CMK (cell line): ENCODE measurements around the gene CNGA3.
A peak's percentile ranks its signal among the peaks of the same experiment; 100 is the strongest.

ENCODE experiments used
- DNase-seq: peaks from one replicate; pipeline ENCODE4 v3.0.0-alpha.2; 2010; ENCODE audit warnings: low read depth

Gene CNGA3

DNA sequence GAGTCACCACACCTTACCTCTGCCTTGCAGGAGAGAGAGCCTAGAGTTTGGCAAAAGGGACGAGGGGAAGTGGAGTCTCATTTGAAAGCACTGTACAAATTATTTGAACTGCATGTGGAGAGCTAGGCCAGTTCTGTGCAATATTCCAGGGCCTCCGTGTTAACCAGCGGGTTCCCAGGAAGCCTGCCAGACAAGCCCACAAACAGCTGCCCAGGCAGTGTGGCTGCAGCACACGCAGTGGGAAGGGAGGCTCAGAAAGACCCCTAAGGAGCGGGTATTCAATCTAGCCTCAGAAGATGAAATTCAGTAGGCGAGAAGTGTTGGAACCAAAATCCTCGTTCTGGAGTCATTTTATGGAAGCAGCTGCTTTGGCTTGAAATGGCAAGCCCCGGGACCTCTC is 30.7 kb downstream of the CNGA3 start:
- DNase-seq: no peak

- DNase-seq: no peak
Observed at GRCh38 chr2:98377544-98377943, 31.3 kb downstream of the CNGA3 start.

- DNase-seq: no peak
Observed at GRCh38 chr2:98378196-98378595, 31.9 kb downstream of the CNGA3 start.

GRCh38 chr2:98378901-98379300 is 32.6 kb downstream of the CNGA3 start:
- DNase-seq: peak; percentile 54

GRCh38 chr2:98379311-98380202 is 33.3 kb downstream of the CNGA3 start:
- DNase-seq: no peak

DNA sequence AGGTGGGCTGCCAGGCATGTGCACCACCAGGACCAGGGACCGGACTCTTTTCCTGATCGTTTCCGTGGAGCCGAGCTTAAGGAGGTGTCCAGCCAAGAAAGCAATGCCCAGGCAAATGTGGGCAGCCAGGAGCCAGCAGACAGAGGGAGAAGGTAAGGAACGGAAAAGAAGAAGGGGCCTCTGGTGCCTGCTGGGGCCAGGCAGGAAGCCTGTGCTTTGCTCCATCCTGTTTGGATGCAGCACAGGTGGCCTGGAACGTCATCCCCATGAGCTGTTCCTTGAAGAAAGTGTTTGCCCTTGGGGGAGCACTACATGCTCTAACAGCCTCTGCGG is 33.9 kb downstream of the CNGA3 start:
- DNase-seq: no peak

- DNase-seq: no peak
Observed at GRCh38 chr2:98381494-98381893, 35.2 kb downstream of the CNGA3 start.

DNA sequence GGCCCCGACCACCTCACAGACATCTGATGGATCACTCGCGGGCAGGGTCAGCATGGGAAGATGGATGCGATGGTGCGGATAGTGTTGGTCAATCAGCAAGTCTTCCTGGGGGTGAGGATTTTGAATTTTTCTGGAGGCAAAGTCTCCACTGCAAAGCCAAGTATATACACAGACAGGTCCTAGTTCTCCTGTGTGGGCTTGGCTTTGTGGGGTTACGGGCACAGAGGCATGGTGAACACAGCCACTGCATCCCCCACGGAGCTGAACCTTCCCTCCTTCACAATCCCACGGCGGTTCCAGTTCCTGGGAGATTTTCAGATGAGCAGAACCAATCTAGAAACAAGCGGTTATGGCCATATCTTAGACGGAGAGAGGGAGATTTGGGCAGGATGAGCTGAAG is 35.8 kb downstream of the CNGA3 start:
- no peak for DNase-seq

DNA sequence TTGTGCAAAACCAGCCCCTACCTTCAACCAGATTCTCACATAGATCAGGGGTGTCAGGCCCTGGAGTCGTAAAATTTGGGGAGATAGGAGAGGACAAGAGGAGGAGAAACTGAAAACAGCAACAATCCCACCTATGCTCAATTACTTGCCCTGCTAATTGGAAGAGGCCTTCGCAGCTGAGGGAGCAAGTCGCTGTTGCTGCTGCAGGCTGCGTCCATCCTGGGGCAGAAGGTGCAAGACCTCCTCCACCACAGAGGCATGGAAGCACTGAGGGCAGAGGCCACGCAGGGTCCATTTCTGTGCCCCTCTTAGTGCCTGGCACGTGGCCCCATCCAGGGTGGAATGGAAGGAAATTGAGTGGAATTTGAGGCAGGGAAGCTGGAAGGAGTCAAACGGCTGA is 36.5 kb downstream of the CNGA3 start:
- DNase-seq: no peak

DNA sequence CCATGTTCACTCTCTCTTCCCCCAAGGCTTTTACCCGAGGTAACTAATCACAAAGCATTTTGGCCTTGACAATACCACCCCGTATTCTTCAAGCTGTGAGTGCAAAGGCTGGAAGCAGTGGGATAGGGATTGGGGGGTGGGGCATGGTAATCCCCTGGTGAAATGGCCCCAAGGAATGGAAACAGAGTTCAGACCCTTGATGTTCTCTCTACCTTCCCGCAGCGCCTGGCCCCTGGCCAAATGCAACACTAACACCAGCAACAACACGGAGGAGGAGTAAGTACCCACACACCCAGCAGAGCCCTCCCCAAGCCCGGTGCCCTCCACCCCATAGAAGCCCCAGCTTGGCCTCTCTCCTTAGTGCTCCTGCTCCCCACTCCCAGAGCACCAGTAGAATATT is 36.9 kb downstream of the CNGA3 start:
- DNase-seq: no peak

DNA sequence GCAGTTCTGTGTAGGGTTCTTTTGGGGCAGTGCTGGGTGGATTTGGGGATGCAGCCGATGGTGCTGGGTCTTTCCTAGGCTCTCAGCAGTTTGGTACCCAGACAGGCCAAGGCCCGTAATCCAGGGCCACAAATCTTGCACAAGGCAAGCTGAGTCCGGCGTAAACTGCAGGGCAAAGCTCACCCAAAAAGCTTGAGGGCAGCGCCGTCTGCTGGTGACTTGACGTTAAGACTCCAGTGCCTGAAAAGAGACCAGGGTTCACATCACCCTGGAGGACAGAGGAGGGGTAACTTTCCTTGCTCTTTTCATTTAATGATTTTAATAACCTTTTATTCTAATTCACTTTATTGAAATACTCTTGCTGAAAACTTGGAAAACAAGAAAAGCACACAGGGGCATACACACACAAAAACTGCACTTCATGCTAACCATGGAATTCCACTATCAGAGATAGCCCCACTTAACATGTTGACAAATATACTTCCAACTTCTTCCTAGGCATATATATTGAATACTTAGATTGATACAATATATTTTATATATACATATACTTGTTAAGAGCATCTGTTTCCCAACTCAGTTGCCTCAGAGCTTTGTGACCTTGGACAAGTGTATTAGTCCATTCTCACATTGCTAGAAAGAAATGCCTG is 38.9 kb downstream of the CNGA3 start:
- peak; percentile 38 for DNase-seq

GRCh38 chr2:98387478-98387877 is 41.2 kb downstream of the CNGA3 start:
- no peak for DNase-seq

GRCh38 chr2:98388081-98388480 is 41.8 kb downstream of the CNGA3 start:
- no peak for DNase-seq

DNA sequence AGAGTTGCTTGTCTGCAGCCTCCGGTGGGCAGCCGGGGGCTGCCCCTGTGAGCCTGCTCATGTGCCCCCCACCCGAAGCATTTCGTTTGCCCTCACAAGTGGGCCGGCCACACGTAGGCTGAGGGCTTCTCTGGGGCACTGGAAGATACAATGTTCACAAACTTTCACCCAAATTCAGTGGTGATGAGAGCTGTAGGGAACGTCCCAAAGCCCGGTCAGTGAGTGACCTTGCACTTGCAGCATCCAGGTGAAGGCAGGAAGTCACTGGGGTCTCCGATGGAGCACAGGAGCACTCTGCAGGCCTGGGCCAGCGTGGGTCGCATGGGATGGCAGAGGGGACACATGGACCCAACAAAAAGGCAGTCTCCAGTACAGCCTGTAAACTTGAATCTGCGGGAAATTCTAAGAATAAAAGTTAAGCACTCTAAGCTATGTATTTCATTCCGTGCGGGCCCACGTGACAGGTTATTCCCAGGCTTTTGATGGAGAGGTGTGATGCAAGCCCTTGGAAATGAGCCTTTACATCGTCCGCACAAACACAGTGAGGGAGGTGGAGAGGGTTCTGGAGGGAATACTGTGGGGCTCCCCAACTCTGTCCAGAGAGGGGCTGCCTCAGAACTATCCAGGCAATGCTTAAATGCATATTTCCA is 42.5 kb downstream of the CNGA3 start:
- no peak for DNase-seq

DNA sequence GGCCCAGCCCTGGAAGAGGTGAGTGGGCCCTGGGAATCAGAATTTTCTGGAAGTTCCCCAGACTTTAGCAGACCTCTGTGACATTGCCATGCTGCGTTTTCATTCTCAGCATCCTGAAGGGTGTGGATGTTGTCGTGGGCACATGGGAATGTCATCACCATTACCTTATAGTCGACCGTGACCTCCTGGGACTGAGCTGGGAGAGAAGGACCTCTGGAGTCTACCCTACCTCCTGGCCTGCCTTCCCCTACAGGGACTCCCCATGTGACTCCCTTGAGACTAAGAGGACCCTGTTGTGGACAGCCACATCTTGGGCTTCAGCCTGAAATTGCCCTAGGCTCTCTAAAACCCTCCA is 43.0 kb downstream of the CNGA3 start:
- no peak for DNase-seq

DNA sequence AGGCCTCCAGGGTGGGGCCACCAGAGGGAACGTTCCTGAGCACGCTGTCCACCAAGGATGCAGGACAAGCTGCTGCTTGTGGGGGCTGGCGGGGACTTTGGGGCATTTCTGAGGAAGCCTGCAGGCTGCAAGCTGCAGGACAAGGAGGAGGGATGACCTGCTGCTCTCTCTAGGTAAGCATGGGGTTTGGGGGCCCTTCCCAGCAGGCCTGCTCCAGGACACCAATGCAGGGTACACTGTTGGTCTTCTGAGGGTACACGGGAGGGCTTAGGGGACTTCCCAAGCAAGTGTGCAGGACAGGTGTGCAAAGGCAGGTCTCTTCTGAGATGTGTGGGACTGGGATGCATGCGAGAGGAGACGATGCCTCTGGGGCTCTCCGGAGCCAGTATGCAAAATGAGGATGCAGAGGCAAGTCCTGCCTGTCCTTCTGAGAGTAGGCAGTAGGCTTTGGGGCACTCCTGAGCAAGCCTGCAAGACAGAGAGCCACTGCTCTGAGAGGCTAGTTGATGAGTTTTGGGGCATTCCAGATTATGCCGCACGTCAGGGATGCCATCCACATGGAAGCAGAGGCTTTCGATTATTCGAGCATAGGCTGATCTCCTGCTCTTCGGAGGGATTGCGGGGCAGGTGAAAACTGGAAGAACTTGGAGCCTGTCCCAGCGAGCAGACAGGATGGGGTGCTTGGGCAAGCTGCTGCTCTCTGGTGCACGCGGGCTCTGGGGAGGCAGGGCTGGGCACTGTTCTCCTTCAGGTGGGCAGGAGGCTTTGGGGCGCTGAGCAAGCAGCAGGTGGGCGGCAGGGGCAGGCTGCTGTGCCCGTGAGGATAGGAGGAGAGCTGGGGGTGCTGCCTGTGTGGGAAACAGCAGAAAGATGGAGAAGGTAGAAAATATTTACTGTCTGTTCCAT is 44.6 kb downstream of the CNGA3 start:
- no peak for DNase-seq

DNA sequence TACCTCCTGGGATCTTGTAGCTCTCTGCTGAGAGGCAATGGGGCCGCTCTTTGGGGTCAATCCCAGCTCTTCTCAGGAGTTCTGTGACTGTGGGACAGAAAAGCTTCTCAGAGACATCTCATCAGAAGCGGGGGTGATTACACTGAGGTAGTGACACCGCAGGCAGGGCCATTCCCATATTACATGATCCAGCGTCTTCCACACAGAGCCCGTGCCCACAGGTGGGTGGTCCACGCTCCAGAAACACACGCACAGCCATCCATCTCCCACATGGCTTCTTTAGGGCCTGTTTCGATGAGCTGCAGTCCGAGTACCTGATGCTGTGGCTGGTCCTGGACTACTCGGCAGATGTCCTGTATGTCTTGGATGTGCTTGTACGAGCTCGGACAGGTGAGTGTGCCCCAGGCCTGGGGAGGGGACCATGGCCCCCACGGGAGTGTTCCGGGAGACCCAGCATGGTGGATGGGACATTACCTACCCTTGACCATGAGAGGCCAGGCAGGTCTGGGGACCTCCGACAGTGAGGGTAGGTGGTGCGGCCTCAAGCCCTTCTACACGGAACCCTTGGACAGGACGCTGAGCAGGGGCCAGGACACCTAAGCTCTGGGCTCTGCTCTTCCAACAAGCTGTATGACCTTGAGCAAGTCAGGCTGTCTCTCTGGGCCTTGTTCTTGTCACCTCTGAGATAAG is 45.5 kb downstream of the CNGA3 start:
- no peak for DNase-seq

- DNase-seq: no peak
Observed at GRCh38 chr2:98393354-98393753, 47.1 kb downstream of the CNGA3 start.

GRCh38 chr2:98394595-98395153 is 48.4 kb downstream of the CNGA3 start:
- no peak for DNase-seq

DNA sequence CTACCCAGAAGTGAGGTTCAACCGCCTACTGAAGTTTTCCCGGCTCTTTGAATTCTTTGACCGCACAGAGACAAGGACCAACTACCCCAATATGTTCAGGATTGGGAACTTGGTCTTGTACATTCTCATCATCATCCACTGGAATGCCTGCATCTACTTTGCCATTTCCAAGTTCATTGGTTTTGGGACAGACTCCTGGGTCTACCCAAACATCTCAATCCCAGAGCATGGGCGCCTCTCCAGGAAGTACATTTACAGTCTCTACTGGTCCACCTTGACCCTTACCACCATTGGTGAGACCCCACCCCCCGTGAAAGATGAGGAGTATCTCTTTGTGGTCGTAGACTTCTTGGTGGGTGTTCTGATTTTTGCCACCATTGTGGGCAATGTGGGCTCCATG is 49.7 kb downstream of the CNGA3 start:
- DNase-seq: no peak

DNA sequence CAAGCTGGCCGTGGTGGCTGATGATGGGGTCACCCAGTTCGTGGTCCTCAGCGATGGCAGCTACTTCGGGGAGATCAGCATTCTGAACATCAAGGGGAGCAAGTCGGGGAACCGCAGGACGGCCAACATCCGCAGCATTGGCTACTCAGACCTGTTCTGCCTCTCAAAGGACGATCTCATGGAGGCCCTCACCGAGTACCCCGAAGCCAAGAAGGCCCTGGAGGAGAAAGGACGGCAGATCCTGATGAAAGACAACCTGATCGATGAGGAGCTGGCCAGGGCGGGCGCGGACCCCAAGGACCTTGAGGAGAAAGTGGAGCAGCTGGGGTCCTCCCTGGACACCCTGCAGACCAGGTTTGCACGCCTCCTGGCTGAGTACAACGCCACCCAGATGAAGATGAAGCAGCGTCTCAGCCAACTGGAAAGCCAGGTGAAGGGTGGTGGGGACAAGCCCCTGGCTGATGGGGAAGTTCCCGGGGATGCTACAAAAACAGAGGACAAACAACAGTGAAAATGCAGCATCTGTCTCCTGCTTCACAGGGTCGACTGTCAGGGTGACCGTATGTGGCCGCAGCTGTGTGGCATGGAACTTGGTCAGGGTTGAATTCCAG is 50.6 kb downstream of the CNGA3 start:
- no peak for DNase-seq
